B cell (primary cell): ENCODE data around the gene MAML3.

Source experiments
- CTCF ChIP-seq: fragments of 200-600 bp; IDR thresholded peaks from one replicate; pipeline ENCODE4 v1.8.0; 2022; ENCODE audit warnings: antibody characterized with exemption, mild to moderate bottlenecking
- EZH2 ChIP-seq: IDR thresholded peaks from 2 replicates; pipeline ENCODE4 v1.6.1; 2012; ENCODE audit warnings: borderline replicate concordance, low read depth, mild to moderate bottlenecking, moderate library complexity, low read length; ENCODE audit not compliant: insufficient read depth, poor library complexity, severe bottlenecking

GRCh38 chr4:139806929-139807328 lies 347.1 kb downstream of the MAML3 start:
- TF ChIP-seq CTCF (no peak), EZH2 (no peak)
